ENCODE results near the gene SRRT.
"Not testable (repeated sequence)": the region's sequence is repeated elsewhere in the genome, so short reads cannot be mapped to it uniquely, and the experiment has no call there.

SRRT gene

GRCh38 chr7:100894860-100895700, 20.2 kb downstream of the SRRT start:
- peak; percentile 79 for DNase-seq

GRCh38 chr7:100895701-100895955, 20.7 kb downstream of the SRRT start, which contains the start of gene ACHE:
Gene ACHE, minus strand, starts transcription at chr7:100895888. Its CDS starts 1,656 bp downstream, at chr7:100894232.
- no peak for DNase-seq

- peak; percentile 71 for DNase-seq
These were observed 21.2 kb downstream of the SRRT start for GRCh38 chr7:100895956-100896731.

- DNase-seq = peak; percentile 74
These were observed 22.1 kb downstream of the SRRT start for GRCh38 chr7:100896732-100897608.

- no peak for DNase-seq
These were observed 23.0 kb downstream of the SRRT start for GRCh38 chr7:100897772-100898454.

- DNase-seq = no peak
These were observed 24.5 kb downstream of the SRRT start for GRCh38 chr7:100899432-100899831.

GRCh38 chr7:100900978-100901377, 26.1 kb downstream of the SRRT start:
- DNase-seq = no peak

- DNase-seq = no peak
These were observed 27.0 kb downstream of the SRRT start for GRCh38 chr7:100901921-100902332.

GRCh38 chr7:100902638-100903037, 27.7 kb downstream of the SRRT start:
- DNase-seq = no peak

- no peak for DNase-seq
These were observed 33.6 kb downstream of the SRRT start for GRCh38 chr7:100908512-100908911.

GRCh38 chr7:100910443-100910842, 35.5 kb downstream of the SRRT start:
- DNase-seq = not testable (repeated sequence)

GRCh38 chr7:100911484-100911883, 36.6 kb downstream of the SRRT start:
- no peak for DNase-seq

- DNase-seq = no peak
These were observed 39.4 kb downstream of the SRRT start for GRCh38 chr7:100914208-100914878.

- DNase-seq = no peak
These were observed 40.1 kb downstream of the SRRT start for GRCh38 chr7:100914879-100915447.

- not testable (repeated sequence) for DNase-seq
These were observed 44.4 kb downstream of the SRRT start for GRCh38 chr7:100919335-100919734.

- DNase-seq = not testable (repeated sequence)
These were observed 45.0 kb downstream of the SRRT start for GRCh38 chr7:100919779-100920437.

- DNase-seq = no peak
These were observed 46.1 kb downstream of the SRRT start for GRCh38 chr7:100921039-100921438.

- not testable (repeated sequence) for DNase-seq
These were observed 48.7 kb downstream of the SRRT start for GRCh38 chr7:100923616-100924015.

GRCh38 chr7:100929808-100930174, 54.9 kb downstream of the SRRT start:
- no peak for DNase-seq

GRCh38 chr7:100933734-100934133, 58.8 kb downstream of the SRRT start:
- no peak for DNase-seq

GRCh38 chr7:100935381-100935780, 60.5 kb downstream of the SRRT start:
- not testable (repeated sequence) for DNase-seq

All from right kidney (tissue), 1 donor.